IPS-20b (cell line): ENCODE measurements around the gene CAPN5.

Experiments
- H3K27ac ChIP-seq: one replicate; pipeline ENCODE4 v1.5.1; 2013; ENCODE audit warnings: low read length
- H3K27me3 ChIP-seq: 2 replicates; pipeline ENCODE4 v1.6.1; 2013; ENCODE audit warnings: mild to moderate bottlenecking, low read length, inconsistent platforms; ENCODE audit not compliant: insufficient read depth
- H3K36me3 ChIP-seq: 2 replicates; pipeline ENCODE4 v1.6.1; 2013; ENCODE audit warnings: low read depth, mild to moderate bottlenecking, inconsistent platforms, low read length, moderate library complexity; ENCODE audit not compliant: insufficient read depth
- H3K4me1 ChIP-seq: 2 replicates; pipeline ENCODE4 v1.6.1; 2013; ENCODE audit warnings: mild to moderate bottlenecking, control low read depth, inconsistent platforms, low read length, moderate library complexity; ENCODE audit not compliant: insufficient read depth
- H3K4me3 ChIP-seq: 2 replicates; pipeline ENCODE4 v1.5.1; 2013; ENCODE audit warnings: mild to moderate bottlenecking, low read length, inconsistent platforms
- H3K9ac ChIP-seq: 2 replicates; pipeline ENCODE4 v1.6.1; 2013; ENCODE audit warnings: low read depth, mild to moderate bottlenecking, inconsistent platforms, low read length, moderate library complexity
- H3K9me3 ChIP-seq: 2 replicates; pipeline ENCODE4 v1.6.1; 2013; ENCODE audit warnings: mild to moderate bottlenecking, low read depth, low read length, inconsistent platforms; ENCODE audit not compliant: insufficient read depth

CAPN5 gene

GRCh38 chr11:77144196-77144856 lies 77.6 kb downstream of the CAPN5 start:
- Histone ChIP-seq H3K4me1 (peaks cover 5% of the 10 kb centered on the region; the same call in 1 of the 2 replicates), H3K9me3 (no peaks in the 10 kb centered on the region), H3K9ac (no peak overlapping the region), H3K36me3 (no peaks in the 10 kb centered on the region), H3K4me3 (no peak overlapping the region), H3K27me3 (peaks cover 15% of the 10 kb centered on the region), H3K27ac (no peak overlapping the region)

DNA sequence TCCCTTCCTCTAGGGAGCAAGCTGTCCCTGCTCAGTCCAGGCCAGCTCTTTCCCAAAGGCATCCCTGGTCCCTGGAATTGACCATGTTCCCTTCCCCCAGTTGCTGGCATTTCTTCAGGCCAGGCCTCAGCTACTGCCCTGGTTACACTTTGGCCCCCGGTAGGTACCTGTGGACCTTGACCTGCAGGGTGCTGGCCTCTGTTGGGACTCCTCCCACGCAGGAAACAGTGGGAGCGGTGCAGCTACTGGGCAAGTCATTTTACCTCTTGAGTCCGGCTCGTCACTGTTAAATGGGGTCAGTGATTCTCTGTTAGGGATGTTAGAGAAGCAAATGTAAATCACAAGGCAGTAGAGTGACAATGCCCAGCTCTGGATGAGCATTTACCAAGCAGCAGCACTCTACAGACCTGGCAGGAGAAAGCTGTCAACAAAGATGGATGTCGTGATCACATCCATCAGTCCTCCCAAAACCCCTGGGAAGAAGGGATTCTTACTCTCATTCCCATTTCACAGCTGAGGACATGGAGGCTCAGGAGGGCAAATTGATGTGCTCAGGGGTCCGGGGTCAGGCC lies 78.2 kb downstream of the CAPN5 start:
- peaks cover 3% of the 10 kb centered on the region; the same call in 1 of the 2 replicates for H3K4me1 ChIP-seq
- H3K9me3 ChIP-seq, result no peaks in the 10 kb centered on the region
- H3K36me3 ChIP-seq, result no peaks in the 10 kb centered on the region
- H3K9ac ChIP-seq, result no peak overlapping the region
- no peak overlapping the region for H3K27ac ChIP-seq
- peaks cover 15% of the 10 kb centered on the region for H3K27me3 ChIP-seq
- H3K4me3 ChIP-seq, result no peak overlapping the region

- peaks cover 15% of the 10 kb centered on the region for H3K27me3 ChIP-seq
- no peaks in the 10 kb centered on the region; the same call in 1 of the 2 replicates for H3K4me1 ChIP-seq
- no peaks in the 10 kb centered on the region for H3K9me3 ChIP-seq
- no peak overlapping the region for H3K27ac ChIP-seq
- no peak overlapping the region for H3K9ac ChIP-seq
- no peak overlapping the region for H3K4me3 ChIP-seq
- no peaks in the 10 kb centered on the region for H3K36me3 ChIP-seq
Measured at GRCh38 chr11:77146261-77147035, 79.7 kb downstream of the CAPN5 start.

GRCh38 chr11:77147036-77147315 lies 80.2 kb downstream of the CAPN5 start:
- no peaks in the 10 kb centered on the region for H3K36me3 ChIP-seq
- H3K27ac ChIP-seq, result no peak overlapping the region
- H3K9ac ChIP-seq, result no peak overlapping the region
- H3K4me3 ChIP-seq, result peak overlapping the region; percentile 73; the same call in 1 of the 2 replicates
- peaks cover 15% of the 10 kb centered on the region for H3K27me3 ChIP-seq
- H3K4me1 ChIP-seq, result no peaks in the 10 kb centered on the region; the same call in 1 of the 2 replicates
- H3K9me3 ChIP-seq, result no peaks in the 10 kb centered on the region

DNA sequence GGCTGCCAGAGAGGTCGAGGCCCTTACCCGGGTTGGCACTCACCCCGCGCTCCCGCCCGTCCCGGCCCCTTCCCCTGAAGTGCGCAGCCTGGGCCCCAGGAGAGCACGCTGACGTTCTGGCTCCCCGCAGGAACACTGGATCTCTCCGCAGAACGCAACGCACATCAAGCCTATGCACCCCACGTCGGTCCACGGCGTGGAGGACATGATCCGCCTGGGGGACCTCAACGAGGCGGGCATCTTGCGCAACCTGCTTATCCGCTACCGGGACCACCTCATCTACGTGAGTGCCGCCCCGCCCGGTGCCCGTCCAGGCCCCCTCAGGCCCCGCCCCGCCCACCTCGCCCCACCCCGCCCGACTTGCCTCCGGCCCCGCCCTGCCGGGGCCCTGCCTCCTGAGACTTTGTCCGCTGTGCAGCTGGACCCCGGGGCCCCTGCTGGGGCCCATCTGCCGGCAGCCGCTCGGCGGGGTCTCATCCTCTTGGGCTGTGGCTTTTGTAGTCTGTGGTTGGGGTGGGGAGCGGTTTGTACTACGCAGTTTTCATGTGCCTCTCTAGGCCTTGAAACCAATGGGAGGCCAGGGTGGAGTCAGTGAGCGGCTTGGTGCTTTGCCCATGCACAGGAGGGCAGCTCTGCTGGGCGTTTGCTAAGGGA lies 81.0 kb downstream of the CAPN5 start:
- Histone ChIP-seq H3K4me3 (peak overlapping the region; percentile 73), H3K9me3 (no peaks in the 10 kb centered on the region), H3K27me3 (peaks cover 15% of the 10 kb centered on the region), H3K4me1 (no peaks in the 10 kb centered on the region; the same call in 1 of the 2 replicates), H3K27ac (no peak overlapping the region), H3K36me3 (no peaks in the 10 kb centered on the region), H3K9ac (peak overlapping the region; percentile 55; the same call in 1 of the 2 replicates)

- H3K9ac ChIP-seq, result no peak overlapping the region
- no peaks in the 10 kb centered on the region; the same call in 1 of the 2 replicates for H3K4me1 ChIP-seq
- H3K9me3 ChIP-seq, result no peaks in the 10 kb centered on the region
- no peaks in the 10 kb centered on the region for H3K36me3 ChIP-seq
- H3K27ac ChIP-seq, result no peak overlapping the region
- H3K27me3 ChIP-seq, result peaks cover 15% of the 10 kb centered on the region
- H3K4me3 ChIP-seq, result no peak overlapping the region
Measured at GRCh38 chr11:77148963-77149715, 82.4 kb downstream of the CAPN5 start.

GRCh38 chr11:77149716-77150392 lies 83.1 kb downstream of the CAPN5 start:
- Histone ChIP-seq H3K4me1 (no peaks in the 10 kb centered on the region; the same call in 1 of the 2 replicates), H3K4me3 (no peak overlapping the region), H3K27ac (no peak overlapping the region), H3K27me3 (peaks cover 15% of the 10 kb centered on the region), H3K9ac (no peak overlapping the region), H3K36me3 (no peaks in the 10 kb centered on the region), H3K9me3 (no peaks in the 10 kb centered on the region)

DNA sequence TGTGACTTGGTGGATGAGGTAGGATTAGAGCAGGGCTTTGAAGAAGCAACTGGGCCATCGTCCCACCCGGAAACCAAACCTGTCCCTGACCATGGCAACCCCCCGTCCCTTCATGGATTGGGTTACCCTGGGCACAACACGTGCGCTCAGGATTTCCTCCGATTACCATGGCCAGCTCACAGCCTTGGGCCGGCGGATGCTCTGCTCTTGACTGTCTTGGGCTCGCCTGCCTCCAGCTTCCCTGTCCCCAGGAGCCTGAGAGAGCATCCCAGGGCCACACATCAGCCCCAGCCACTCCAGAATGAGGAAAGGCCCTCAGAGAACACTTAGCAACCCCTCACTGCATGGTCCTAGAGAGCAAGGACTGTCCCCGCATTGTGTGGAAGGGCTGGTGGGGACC lies 84.1 kb downstream of the CAPN5 start:
- Histone ChIP-seq H3K27ac (no peak overlapping the region), H3K4me3 (no peak overlapping the region), H3K9ac (no peak overlapping the region), H3K27me3 (peaks cover 15% of the 10 kb centered on the region), H3K4me1 (no peaks in the 10 kb centered on the region; the same call in 1 of the 2 replicates), H3K36me3 (no peaks in the 10 kb centered on the region), H3K9me3 (no peaks in the 10 kb centered on the region)

- no peak overlapping the region for H3K27ac ChIP-seq
- H3K9ac ChIP-seq, result no peak overlapping the region
- no peaks in the 10 kb centered on the region for H3K36me3 ChIP-seq
- no peak overlapping the region for H3K4me3 ChIP-seq
- peaks cover 11% of the 10 kb centered on the region for H3K27me3 ChIP-seq
- H3K4me1 ChIP-seq, result no peaks in the 10 kb centered on the region; the same call in 1 of the 2 replicates
- H3K9me3 ChIP-seq, result no peaks in the 10 kb centered on the region
Measured at GRCh38 chr11:77151804-77152509, 85.2 kb downstream of the CAPN5 start.

DNA sequence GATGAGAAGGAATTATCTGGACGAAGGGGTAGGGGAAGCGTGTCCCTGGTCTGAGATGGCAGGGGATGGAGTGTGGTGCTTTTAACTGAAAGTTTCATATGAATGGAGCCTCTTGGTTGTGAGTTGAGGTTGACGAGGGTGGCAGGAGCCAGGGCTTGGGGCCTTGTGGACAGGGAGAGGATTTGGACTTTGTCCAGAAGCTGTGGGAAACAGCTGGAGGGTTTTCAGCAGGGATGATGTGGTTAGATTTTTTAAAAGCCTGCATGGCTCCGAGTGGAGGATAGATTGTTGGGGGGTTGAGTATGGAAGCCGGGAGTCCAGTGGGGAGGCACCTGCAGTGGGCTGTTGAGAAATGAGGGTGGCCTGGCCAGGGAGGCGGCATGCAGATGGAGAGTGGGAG lies 86.1 kb downstream of the CAPN5 start:
- Histone ChIP-seq H3K9me3 (no peaks in the 10 kb centered on the region), H3K9ac (no peak overlapping the region), H3K36me3 (no peaks in the 10 kb centered on the region), H3K4me3 (no peak overlapping the region), H3K27me3 (peaks cover 3% of the 10 kb centered on the region), H3K27ac (no peak overlapping the region), H3K4me1 (no peaks in the 10 kb centered on the region; the same call in 1 of the 2 replicates)
